Sigmoid colon (tissue), 4 donors: Measurements from ENCODE around the gene CCDC127.

Experiments
- EP300 ChIP-seq, 4 donors: sonication (generic); formaldehyde crosslinking; IDR thresholded peaks; one replicate each; pipeline ENCODE4 v1.6.1; 2017; ENCODE audit warnings: antibody characterized with exemption in 4 of 4
- POLR2A ChIP-seq, 2 donors: fragments of 450-650 bp; IDR thresholded peaks; one replicate each; pipeline ENCODE4 v1.6.1; 2016; ENCODE audit warnings: antibody characterized with exemption in 2 of 2, mild to moderate bottlenecking in 2 of 2, moderate library complexity in 2 of 2
- POLR2AphosphoS5 ChIP-seq, 4 donors: sonication (generic); formaldehyde crosslinking; IDR thresholded peaks; one replicate each; pipeline ENCODE4 v1.6.1; 2017; ENCODE audit warnings: antibody characterized with exemption in 4 of 4
- TF ChIP-seq, protein P1 (sequence below), 4 experiments: fragments of 450-650 bp in 3 of 4; fragments of 200-600 bp in 1 of 4; IDR thresholded peaks; one replicate each; pipeline ENCODE4 v1.5.1; 2016 to 2019; ENCODE audit warnings: antibody characterized with exemption in 4 of 4, mild to moderate bottlenecking in 3 of 4, moderate library complexity in 2 of 4

DNA sequence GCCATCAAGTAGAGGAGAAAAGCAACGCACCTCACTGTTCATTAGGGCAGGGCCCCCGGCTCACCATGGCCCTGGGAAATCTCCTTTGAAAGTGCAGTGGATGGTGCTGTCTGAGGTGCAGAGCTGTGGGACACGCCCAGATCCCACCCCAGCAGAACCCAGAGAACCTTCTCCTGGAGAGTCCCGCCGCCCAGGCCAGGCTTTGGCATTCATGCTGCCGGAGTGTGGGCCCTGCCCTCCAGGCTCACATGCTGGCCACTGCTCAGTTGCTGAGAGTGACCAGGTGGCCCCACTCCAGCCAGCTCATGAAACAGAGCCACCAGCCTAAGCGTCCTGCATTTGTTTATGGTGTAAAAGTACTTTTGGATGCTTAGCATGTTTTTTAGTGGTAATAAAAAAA, 50.4 kb downstream of the CCDC127 start:
- TF ChIP-seq POLR2AphosphoS5 (IDR thresholded peaks at IDR 0.05) (no peak), POLR2A (IDR thresholded peaks at IDR 0.05) (no peak), EP300 (IDR thresholded peaks at IDR 0.05) (no peak)
- TF ChIP-seq, protein P1, sequence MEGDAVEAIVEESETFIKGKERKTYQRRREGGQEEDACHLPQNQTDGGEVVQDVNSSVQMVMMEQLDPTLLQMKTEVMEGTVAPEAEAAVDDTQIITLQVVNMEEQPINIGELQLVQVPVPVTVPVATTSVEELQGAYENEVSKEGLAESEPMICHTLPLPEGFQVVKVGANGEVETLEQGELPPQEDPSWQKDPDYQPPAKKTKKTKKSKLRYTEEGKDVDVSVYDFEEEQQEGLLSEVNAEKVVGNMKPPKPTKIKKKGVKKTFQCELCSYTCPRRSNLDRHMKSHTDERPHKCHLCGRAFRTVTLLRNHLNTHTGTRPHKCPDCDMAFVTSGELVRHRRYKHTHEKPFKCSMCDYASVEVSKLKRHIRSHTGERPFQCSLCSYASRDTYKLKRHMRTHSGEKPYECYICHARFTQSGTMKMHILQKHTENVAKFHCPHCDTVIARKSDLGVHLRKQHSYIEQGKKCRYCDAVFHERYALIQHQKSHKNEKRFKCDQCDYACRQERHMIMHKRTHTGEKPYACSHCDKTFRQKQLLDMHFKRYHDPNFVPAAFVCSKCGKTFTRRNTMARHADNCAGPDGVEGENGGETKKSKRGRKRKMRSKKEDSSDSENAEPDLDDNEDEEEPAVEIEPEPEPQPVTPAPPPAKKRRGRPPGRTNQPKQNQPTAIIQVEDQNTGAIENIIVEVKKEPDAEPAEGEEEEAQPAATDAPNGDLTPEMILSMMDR (IDR thresholded peaks at IDR 0.05): no peak
